Fibroblast of mammary gland (primary cell): ENCODE measurements around the gene CRELD1.

Experiments used
- DNase-seq: peaks from one replicate; pipeline ENCODE4 v3.0.0-alpha.2; 2010; ENCODE audit warnings: low read depth
- H3K4me3 ChIP-seq: 2 replicates; pipeline ENCODE4 v1.5.1; 2011; ENCODE audit warnings: low read depth, mild to moderate bottlenecking, low read length, moderate library complexity; ENCODE audit not compliant: control insufficient read depth
- TF ChIP-seq, protein P1 (sequence below): conservative IDR thresholded peaks from 2 replicates; pipeline ENCODE4 v1.5.1; 2011; ENCODE audit warnings: low read depth, low read length, inconsistent platforms; ENCODE audit not compliant: control insufficient read depth, insufficient read depth

CRELD1 gene

GRCh38 chr3:9914559-9915253, 18.9 kb upstream of the CRELD1 start:
- TF ChIP-seq, protein P1, sequence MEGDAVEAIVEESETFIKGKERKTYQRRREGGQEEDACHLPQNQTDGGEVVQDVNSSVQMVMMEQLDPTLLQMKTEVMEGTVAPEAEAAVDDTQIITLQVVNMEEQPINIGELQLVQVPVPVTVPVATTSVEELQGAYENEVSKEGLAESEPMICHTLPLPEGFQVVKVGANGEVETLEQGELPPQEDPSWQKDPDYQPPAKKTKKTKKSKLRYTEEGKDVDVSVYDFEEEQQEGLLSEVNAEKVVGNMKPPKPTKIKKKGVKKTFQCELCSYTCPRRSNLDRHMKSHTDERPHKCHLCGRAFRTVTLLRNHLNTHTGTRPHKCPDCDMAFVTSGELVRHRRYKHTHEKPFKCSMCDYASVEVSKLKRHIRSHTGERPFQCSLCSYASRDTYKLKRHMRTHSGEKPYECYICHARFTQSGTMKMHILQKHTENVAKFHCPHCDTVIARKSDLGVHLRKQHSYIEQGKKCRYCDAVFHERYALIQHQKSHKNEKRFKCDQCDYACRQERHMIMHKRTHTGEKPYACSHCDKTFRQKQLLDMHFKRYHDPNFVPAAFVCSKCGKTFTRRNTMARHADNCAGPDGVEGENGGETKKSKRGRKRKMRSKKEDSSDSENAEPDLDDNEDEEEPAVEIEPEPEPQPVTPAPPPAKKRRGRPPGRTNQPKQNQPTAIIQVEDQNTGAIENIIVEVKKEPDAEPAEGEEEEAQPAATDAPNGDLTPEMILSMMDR = no peak
- no peak for DNase-seq
- H3K4me3 ChIP-seq = peak overlapping the region; percentile 27

- peak overlapping the region; percentile 63 for H3K4me3 ChIP-seq
- TF ChIP-seq, protein P1 = no peak
- peak; percentile 65 for DNase-seq
Measured at GRCh38 chr3:9915254-9916141, 18.1 kb upstream of the CRELD1 start.

- H3K4me3 ChIP-seq = peak overlapping the region; percentile 63
- TF ChIP-seq, protein P1 = no peak
- DNase-seq = peak; percentile 92
Measured at GRCh38 chr3:9916346-9916733, 17.3 kb upstream of the CRELD1 start.

GRCh38 chr3:9916734-9917680, 16.6 kb upstream of the CRELD1 start, which contains the start of gene IL17RC:
Gene IL17RC, plus strand, starts transcription at chr3:9917098. Its CDS starts 218 bp downstream, at chr3:9917316.
- peak; percentile 97 for DNase-seq
- H3K4me3 ChIP-seq = peak within 1 kb of the TSS; percentile 63
- TF ChIP-seq, protein P1 = no peak

GRCh38 chr3:9917820-9918219, 15.8 kb upstream of the CRELD1 start:
- TF ChIP-seq, protein P1 = no peak
- peak overlapping the region; percentile 63 for H3K4me3 ChIP-seq
- DNase-seq = no peak

DNA sequence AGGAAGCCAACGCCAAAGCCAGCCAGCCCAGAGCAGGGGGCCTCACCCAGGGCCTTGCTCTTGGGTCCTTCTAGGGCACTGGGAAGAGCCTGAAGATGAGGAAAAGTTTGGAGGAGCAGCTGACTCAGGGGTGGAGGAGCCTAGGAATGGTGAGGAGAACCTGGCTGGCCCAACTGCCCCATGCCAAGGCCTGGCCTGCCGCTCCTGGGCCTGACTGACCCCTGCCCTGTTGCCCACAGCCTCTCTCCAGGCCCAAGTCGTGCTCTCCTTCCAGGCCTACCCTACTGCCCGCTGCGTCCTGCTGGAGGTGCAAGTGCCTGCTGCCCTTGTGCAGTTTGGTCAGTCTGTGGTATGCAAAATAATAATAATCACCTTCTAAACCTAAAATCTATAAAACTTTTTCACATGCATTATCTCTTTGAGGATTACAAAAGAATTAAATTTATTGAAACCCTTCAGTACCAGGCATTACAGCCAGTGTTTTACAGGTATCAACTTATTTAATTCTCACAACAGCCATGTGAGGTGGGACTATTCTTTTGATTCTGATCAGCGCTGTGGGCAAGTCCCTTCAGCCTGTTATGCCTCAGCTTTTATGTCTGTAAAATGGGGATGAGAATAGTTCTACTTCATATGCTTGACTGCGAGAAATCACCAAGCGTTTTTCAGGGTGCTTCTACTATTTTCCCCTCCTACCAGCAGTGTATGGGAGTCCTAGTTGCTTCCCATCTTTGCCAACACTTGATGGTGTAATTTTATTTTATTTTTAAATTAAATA, 15.2 kb upstream of the CRELD1 start:
- peak overlapping the region; percentile 63 for H3K4me3 ChIP-seq
- DNase-seq = no peak
- TF ChIP-seq, protein P1 = no peak
